PFSK-1 (cell line): ENCODE measurements around the gene ERC1.

Experiments used
- FOXP2 ChIP-seq: optimal IDR thresholded peaks from 2 replicates; pipeline ENCODE3; 2011; ENCODE audit warnings: borderline replicate concordance, control low read depth, inconsistent platforms; ENCODE audit not compliant: insufficient read depth; ENCODE audit errors: extremely low read length, extremely low read depth
- POLR2AphosphoS5 ChIP-seq: IDR thresholded peaks from 2 replicates; pipeline ENCODE4 v1.6.1; 2012; ENCODE audit warnings: low read depth, mild to moderate bottlenecking, control low read depth, low read length, moderate library complexity
- SIN3A ChIP-seq: IDR thresholded peaks from 2 replicates; pipeline ENCODE4 v1.6.1; 2012; ENCODE audit warnings: mild to moderate bottlenecking, low read length, moderate library complexity, borderline replicate concordance; ENCODE audit not compliant: insufficient read depth
- TAF1 ChIP-seq: IDR thresholded peaks from 2 replicates; pipeline ENCODE4 v1.6.1; 2012; ENCODE audit warnings: low read length, control low read depth, borderline replicate concordance; ENCODE audit not compliant: insufficient read depth
- TF ChIP-seq, protein P1 (sequence below), 2 experiments: IDR thresholded peaks; 2 replicates each; pipeline versions ENCODE4 v1.6.1 to v1.8.0; 2011 to 2012; ENCODE audit warnings: low read depth in 2 of 2, low read length in 2 of 2, control low read depth in 1 of 2, inconsistent platforms in 1 of 2, mild to moderate bottlenecking in 1 of 2, moderate library complexity in 1 of 2; ENCODE audit not compliant: insufficient read depth in 1 of 2

Gene ERC1

DNA sequence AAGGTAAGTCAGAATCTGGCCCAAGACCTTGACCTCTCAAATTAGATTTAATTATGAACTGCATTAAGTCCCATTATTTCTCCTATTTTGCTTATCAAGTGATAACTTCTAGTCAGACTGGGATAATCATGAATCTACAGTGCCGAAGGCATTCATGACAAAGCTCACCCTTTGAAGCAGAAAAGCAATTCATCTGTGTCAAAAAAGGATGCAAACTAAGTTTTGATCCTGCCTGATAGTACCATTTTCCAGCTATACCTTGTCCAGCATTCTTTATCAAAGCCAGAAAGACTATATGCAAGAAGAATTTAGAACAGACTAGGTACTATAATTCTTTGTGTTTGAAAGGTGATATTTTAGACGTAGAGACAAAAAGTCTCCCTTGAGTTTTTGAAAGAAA, 335.2 kb downstream of the ERC1 start:
- TF ChIP-seq, protein P1, sequence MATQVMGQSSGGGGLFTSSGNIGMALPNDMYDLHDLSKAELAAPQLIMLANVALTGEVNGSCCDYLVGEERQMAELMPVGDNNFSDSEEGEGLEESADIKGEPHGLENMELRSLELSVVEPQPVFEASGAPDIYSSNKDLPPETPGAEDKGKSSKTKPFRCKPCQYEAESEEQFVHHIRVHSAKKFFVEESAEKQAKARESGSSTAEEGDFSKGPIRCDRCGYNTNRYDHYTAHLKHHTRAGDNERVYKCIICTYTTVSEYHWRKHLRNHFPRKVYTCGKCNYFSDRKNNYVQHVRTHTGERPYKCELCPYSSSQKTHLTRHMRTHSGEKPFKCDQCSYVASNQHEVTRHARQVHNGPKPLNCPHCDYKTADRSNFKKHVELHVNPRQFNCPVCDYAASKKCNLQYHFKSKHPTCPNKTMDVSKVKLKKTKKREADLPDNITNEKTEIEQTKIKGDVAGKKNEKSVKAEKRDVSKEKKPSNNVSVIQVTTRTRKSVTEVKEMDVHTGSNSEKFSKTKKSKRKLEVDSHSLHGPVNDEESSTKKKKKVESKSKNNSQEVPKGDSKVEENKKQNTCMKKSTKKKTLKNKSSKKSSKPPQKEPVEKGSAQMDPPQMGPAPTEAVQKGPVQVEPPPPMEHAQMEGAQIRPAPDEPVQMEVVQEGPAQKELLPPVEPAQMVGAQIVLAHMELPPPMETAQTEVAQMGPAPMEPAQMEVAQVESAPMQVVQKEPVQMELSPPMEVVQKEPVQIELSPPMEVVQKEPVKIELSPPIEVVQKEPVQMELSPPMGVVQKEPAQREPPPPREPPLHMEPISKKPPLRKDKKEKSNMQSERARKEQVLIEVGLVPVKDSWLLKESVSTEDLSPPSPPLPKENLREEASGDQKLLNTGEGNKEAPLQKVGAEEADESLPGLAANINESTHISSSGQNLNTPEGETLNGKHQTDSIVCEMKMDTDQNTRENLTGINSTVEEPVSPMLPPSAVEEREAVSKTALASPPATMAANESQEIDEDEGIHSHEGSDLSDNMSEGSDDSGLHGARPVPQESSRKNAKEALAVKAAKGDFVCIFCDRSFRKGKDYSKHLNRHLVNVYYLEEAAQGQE (IDR thresholded peaks at IDR 0.05; ENCODE audit: insufficient read depth in 1 of 2, low read depth in 2 of 2, low read length in 2 of 2) = no peak
- TF ChIP-seq POLR2AphosphoS5 (no peak), TAF1 (no peak), FOXP2 (no peak), SIN3A (no peak)

DNA sequence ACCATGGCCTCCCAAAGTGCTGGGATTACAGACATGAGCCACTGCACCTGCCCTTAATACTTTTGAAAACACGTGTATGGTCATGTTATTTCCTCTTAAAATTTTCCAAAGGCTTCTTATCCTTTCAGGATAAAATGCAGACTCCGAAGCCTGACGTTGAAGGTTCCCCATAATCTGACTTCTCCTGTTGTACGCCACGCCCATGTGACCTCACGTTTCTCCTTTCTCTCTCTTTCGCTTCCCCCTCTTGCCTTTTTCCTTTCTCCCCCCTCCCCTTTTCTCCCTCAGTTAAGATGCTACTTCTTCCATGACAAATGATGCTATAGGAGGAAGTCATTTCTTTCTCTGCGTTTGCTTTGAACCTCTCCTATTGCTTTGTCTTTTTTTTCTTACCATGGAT, 337.4 kb downstream of the ERC1 start:
- no peak for TF ChIP-seq SIN3A
- TF ChIP-seq, protein P1 (IDR thresholded peaks at IDR 0.05; ENCODE audit: insufficient read depth in 1 of 2, low read depth in 2 of 2, low read length in 2 of 2) = no peak
- no peak for TF ChIP-seq FOXP2
- TF ChIP-seq TAF1 = no peak

DNA sequence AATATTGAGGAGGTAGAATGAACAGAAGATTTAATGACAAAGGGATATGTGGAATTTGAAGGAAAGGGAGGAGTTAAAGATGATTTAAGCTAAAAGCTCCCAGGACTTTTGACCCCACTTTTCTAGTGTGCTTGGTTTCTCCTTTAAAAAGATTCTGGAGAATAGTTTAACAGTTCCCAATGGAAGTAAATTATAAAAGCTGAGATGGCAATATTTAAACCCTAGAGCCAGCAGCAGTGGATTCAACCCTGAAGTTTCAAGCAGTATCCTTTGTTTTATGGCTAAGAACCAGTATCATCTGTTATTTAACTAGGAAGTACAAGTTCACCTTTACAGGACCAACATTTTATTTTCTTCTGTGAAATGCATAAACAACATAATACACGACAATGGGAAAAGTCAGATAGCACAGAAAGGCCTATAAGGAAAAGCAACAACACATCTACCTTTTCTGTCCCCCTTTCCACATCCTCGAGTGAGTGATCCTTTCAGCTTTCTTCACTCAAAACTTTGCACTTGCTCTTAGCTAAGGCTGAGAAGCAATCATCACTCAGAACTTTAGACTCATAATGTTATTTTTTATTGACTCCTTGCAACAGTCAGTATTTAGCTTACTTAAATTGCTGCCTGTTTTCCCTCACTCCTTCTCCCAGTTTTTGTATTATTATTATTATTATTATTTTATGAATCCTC, 338.9 kb downstream of the ERC1 start:
- TF ChIP-seq SIN3A = no peak
- TF ChIP-seq TAF1 = no peak
- TF ChIP-seq, protein P1 (IDR thresholded peaks at IDR 0.05; ENCODE audit: insufficient read depth in 1 of 2, low read depth in 2 of 2, low read length in 2 of 2) = no peak

DNA sequence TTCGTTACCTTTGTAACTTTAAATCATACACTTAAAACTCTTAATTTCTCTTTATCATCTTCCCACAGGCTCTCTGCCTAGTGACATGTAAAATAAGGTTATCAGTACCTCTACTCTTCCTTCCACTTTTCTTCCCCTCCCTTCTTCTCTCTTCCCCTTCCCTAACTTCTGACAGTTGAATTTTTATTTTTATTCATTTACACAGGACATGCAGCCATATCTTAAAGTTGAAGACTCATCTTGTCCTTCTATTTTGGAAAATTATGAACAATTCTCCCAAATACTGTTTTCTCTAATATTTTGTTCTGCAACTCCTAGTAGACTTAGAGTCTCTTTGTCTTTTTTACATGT, 339.4 kb downstream of the ERC1 start:
- TF ChIP-seq FOXP2 (no peak), SIN3A (no peak), POLR2AphosphoS5 (no peak), TAF1 (no peak)
- TF ChIP-seq, protein P1 (IDR thresholded peaks at IDR 0.05; ENCODE audit: insufficient read depth in 1 of 2, low read depth in 2 of 2, low read length in 2 of 2) = no peak

DNA sequence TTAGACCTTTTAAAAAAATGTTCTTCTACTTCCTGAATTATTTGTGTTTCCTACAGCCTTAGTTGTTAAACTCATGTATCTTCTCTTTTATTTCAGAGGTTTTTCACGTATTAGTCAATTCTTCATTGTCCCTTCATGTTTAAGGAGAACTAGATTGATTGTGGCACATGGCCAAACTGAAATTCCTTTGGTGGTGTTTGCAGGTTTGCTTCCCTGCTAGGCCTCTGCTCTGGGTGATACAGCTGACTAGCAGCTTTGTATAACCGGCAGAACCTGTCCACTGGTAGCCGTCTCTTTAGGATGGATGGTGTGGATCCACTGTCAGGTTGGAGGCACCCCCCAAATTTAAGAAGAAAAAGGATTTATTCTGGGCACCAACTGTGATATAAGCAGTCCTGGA, 341.3 kb downstream of the ERC1 start:
- TF ChIP-seq FOXP2 (no peak), POLR2AphosphoS5 (no peak), TAF1 (no peak), SIN3A (no peak)
- TF ChIP-seq, protein P1 (IDR thresholded peaks at IDR 0.05; ENCODE audit: insufficient read depth in 1 of 2, low read depth in 2 of 2, low read length in 2 of 2) = no peak
